GM19043 (cell line): ENCODE results near the gene ARHGEF19.
"Not testable (repeated sequence)": the region's sequence is repeated elsewhere in the genome, so short reads cannot be mapped to it uniquely, and the experiment has no call there.

ENCODE experiments used
- ATAC-seq: cut with Tn5 transposase; IDR thresholded peaks from one replicate; pipeline ENCODE4 v1.9.1; 2021; ENCODE audit warnings: low read depth; ENCODE audit not compliant: unreplicated experiment

The ARHGEF19 gene

GRCh38 chr1:16224472-16224871 is 12.0 kb upstream of the ARHGEF19 start:
- no peak for ATAC-seq

DNA sequence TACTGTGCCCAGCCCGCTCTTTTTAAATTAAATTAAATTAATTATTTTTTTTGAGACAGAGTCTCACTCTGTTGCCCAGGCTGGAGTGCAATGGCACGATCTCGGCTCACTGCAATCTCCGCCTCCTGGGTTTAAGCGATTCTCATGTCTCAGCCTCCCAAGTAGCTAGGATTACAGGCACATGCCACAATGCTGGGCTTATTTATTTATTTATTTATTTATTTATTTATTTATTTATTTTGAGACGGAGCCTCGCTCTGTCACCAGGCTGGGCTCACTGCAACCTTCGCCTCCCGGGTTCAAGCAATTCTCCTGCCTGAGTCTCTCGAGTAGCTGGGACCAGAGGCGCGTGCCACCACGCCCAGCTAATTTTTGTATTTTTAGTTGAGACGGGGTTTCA is 10.3 kb upstream of the ARHGEF19 start:
- ATAC-seq = not testable (repeated sequence)

GRCh38 chr1:16221499-16221898 is 9.0 kb upstream of the ARHGEF19 start:
- ATAC-seq = no peak

DNA sequence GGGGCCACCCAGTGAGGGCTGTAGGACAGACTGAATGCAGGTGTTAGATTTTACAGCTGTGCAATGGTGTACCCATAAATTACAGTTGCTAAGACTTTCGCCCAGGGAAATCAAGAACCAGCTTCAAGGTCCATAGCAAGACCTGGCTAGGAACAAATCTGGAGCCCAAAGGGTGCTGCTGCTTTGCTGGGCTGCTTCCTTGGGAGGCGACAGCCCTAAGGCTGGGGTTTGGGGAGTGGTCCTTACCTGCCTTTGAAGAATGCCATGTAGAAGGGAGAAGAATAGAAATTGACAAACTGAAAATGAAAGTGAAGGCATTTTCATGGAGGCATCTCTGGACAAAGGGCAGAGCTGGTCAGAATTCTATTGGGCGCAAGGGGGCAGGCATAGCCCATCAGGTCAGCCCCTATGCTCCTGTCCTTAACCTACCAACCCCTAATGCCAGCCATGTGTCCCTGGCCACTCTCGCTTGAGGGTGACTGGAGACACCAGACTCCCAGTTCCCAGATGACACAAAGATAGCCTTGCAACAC is 7.6 kb upstream of the ARHGEF19 start:
- ATAC-seq = no peak

- no peak for ATAC-seq
Observed at GRCh38 chr1:16218674-16219071, 6.2 kb upstream of the ARHGEF19 start.

GRCh38 chr1:16218014-16218673 is 5.7 kb upstream of the ARHGEF19 start:
- no peak for ATAC-seq

DNA sequence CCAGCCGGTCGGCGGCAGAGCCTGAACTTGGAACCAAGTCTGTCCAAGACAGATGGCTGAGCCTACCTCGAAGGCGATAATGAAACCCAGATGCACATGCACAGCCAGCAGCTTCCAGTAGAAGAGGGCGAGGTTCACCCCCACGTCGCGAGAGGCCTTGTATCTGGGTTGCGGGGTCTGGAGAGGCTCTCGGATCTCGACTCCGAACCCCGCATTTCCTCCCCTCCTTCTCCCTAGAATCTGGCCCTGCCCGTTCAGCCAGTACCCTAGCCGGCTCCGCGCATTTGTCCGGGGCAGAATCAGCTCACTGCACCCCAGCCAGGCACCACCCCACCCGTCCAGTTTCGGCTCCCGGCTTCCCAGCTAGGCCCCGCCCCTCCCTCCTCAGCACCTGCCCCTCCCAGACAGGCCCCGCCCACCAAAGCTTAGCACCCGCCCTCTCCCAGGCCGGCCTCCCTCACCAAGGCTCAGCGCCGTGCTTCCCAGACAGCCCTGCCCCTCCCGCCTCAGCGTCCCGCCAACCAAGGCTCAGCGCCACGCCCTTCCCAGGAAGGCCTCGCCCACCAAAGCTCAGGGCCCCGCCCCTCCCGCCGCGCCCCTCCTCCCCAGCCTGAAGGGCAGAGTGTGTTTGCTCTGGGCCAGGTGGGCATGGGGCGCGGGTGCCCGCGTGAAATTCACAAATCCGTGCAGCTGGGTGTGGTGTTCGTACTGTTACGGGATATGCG is 4.8 kb upstream of the ARHGEF19 start:
- peak; percentile 93 for ATAC-seq

- ATAC-seq = no peak
Observed at GRCh38 chr1:16215882-16216753, 3.7 kb upstream of the ARHGEF19 start.

DNA sequence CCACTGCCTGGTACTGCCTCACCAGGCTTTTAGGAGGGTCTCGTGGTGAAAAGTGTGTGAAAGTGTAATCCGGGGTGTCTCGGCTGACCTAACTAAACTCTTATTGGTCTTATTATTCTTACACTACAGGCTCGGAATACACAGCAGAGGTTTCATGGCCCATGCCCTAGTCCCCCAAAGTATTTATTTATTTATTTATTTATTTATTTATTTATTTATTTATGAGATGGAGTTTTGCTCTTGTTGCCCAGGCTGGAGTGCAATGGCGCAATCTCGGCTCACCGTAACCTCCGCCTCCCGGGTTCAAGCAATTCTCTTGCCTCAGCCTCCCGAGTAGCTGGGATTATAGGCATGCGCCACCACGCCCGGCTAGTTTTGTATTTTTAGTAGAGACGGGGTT is 2.8 kb upstream of the ARHGEF19 start:
- ATAC-seq = not testable (repeated sequence)

DNA sequence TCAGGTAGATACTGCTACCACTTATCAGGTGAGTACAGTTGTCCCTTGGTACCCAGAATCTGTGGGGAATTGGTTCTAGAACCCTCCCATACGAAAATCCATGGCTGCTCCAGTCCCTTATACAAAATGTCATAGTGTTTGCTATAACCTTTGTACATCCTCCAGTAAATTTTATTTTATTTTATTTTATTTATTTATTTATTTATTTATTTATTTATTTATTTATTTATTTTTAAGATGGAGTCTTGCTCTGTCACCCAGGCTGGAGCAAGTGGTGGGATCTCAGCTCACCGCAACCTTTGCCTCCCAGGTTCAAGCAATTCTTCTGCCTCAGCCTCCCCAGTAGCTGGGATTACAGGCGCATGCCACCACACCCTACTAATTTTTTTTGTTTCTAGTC is 1.1 kb upstream of the ARHGEF19 start:
- not testable (repeated sequence) for ATAC-seq

GRCh38 chr1:16213013-16213412 is 561 bp upstream of the ARHGEF19 start:
- no peak for ATAC-seq

DNA sequence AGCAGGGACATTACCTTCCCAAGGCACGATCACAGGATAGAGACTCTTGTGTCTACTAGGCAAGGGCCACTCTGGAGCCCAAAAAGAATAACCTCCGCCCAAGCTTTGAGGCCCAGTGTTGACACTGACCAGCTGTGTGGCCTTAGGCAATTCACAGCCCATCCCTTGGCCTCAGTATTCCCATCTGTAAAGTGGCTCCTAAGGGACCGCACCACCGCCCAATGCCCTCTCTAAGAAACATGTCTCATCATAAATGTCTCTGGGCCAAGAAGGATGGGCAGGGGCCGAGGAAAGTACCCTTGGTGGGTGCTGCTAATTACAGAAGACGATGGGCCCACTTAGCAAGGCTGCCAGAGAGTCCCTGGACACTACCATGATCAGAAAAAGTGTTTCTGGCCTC is 628 bp downstream of the ARHGEF19 start:
- no peak for ATAC-seq

GRCh38 chr1:16210581-16210980 is 1.9 kb downstream of the ARHGEF19 start:
- ATAC-seq = no peak

GRCh38 chr1:16209847-16210407 is 2.5 kb downstream of the ARHGEF19 start:
- no peak for ATAC-seq

GRCh38 chr1:16209132-16209846 is 3.2 kb downstream of the ARHGEF19 start:
- ATAC-seq = no peak

GRCh38 chr1:16208270-16208987 is 4.0 kb downstream of the ARHGEF19 start:
- no peak for ATAC-seq

- no peak for ATAC-seq
Observed at GRCh38 chr1:16207318-16208269, 4.9 kb downstream of the ARHGEF19 start.

DNA sequence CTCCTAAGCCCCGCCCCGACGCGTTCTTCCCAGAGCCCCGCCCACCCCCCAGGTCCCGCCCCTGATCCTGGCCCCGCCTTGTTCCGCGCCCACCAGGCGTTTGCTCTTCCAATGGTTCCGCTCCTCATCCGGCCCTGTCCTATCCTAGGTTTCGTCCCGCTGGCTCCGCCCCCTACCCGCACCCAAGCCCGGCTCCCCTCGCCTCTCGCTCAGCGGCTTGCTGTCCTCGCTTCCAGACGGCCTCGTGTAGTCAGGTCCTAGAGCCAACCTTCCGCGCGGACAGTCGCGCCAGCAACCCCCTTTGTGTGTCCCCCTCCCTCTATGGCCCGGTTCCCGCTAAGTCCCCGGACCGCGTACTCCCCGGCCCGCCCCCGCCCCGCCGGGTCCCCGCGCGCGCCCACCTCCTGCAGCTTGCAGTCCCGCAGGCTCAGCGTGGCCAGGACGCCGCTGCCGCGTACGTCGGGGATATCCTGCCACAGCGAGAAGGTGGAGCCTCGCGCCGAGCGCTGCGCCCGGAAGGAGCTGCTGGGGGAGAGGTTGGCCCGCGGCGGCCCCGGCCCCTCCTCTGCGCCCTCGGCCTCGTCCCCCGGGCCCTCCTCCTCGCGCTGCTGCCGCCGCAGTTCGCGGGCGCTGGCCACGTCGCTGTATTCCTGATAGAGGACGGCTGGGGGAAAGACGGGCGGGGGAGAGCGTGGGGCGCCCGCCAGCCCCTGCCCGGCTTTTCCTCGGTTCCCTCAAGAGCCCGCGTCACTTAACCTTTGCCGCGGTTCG is 5.7 kb downstream of the ARHGEF19 start:
- peak; percentile 75 for ATAC-seq
